PC-3 (cell line): ENCODE measurements around the gene SCNM1. TPM values are rescaled to one million over a fixed set of nuclear protein-coding genes. Genes with fewer than 3 reads are reported as not detected.
"Not testable (repeated sequence)": the region's sequence is repeated elsewhere in the genome, so short reads cannot be mapped to it uniquely, and the experiment has no call there.

Experiments used
- ATAC-seq: fragments of 200-7000 bp; cut with Tn5 transposase; 2 replicates; pipeline ENCODE4 v1.9.1; 2020; ENCODE audit warnings: mild to moderate bottlenecking, moderate library complexity
- BruUV-seq: library from RNA; stranded (reverse); fragments of 400-500 nt; replicated peaks from 2 replicates; lab custom pipeline; 2021; lab: Mats Ljungman, UMichigan
- CTCF ChIA-PET: fragments of 300-600 bp; sonication (Branson Sonifier 250); formaldehyde crosslinking; loops from one replicate; lab custom pipeline; 2022; ENCODE audit warnings: antibody characterized with exemption; lab: Charles Lee
- POLR2A ChIA-PET: fragments of 300-600 bp; sonication (Branson Sonifier 250); formaldehyde crosslinking; loops from one replicate; lab custom pipeline; 2022; ENCODE audit warnings: antibody characterized with exemption; ENCODE audit not compliant: unreplicated experiment; lab: Charles Lee
- DNase-seq: peaks from one replicate; pipeline ENCODE4 v3.0.0-alpha.2; 2015
- H2AFZ ChIP-seq: fragments of 300-600 bp; sonication (generic); 2 replicates; pipeline ENCODE4 v1.6.0; 2016; ENCODE audit warnings: antibody characterized with exemption, low read length
- H3F3A ChIP-seq: fragments of 300-600 bp; sonication (generic); one replicate; pipeline ENCODE4 v1.6.0; 2017; ENCODE audit warnings: antibody characterized with exemption, low read length, control low read depth, mild to moderate bottlenecking; ENCODE audit not compliant: unreplicated experiment
- H3K27ac ChIP-seq: fragments of 300-600 bp; sonication (generic); 2 replicates; pipeline ENCODE4 v1.5.1; 2016; ENCODE audit warnings: mild to moderate bottlenecking, low read length
- H3K27me3 ChIP-seq: fragments of 300-600 bp; sonication (generic); 2 replicates; pipeline ENCODE4 v1.6.1; 2016; ENCODE audit warnings: low read length, mixed read lengths
- H3K36me3 ChIP-seq: fragments of 300-600 bp; sonication (generic); 2 replicates; pipeline ENCODE4 v1.6.1; 2016; ENCODE audit warnings: low read depth, mixed run types, low read length, mixed read lengths
- H3K4me1 ChIP-seq: fragments of 300-600 bp; sonication (generic); 2 replicates; pipeline ENCODE4 v1.5.1; 2016; ENCODE audit warnings: low read length; ENCODE audit not compliant: insufficient read depth
- H3K4me2 ChIP-seq: fragments of 300-600 bp; sonication (generic); 2 replicates; pipeline ENCODE4 v1.6.0; 2016; ENCODE audit warnings: low read length
- H3K4me3 ChIP-seq: fragments of 300-600 bp; sonication (generic); 2 replicates; pipeline ENCODE4 v1.5.1; 2016; ENCODE audit warnings: mild to moderate bottlenecking, low read length, mixed read lengths
- H3K79me2 ChIP-seq: fragments of 300-600 bp; sonication (generic); 2 replicates; pipeline ENCODE4 v1.6.1; 2017; ENCODE audit warnings: low read length, mixed read lengths
- H3K9ac ChIP-seq: fragments of 300-600 bp; sonication (generic); 2 replicates; pipeline ENCODE4 v1.6.0; 2016; ENCODE audit warnings: mild to moderate bottlenecking, low read length
- H3K9me2 ChIP-seq: fragments of 300-600 bp; sonication (generic); replicated peaks from 2 replicates; pipeline ENCODE4 v1.6.1; 2016; ENCODE audit warnings: mixed run types, low read length, mixed read lengths
- H3K9me3 ChIP-seq: fragments of 300-600 bp; sonication (generic); 2 replicates; pipeline ENCODE4 v1.6.1; 2016; ENCODE audit warnings: low read length, mixed read lengths
- H4K20me1 ChIP-seq: fragments of 300-600 bp; sonication (generic); 2 replicates; pipeline ENCODE4 v1.6.1; 2016; ENCODE audit warnings: low read length, mixed read lengths
- EZH2 ChIP-seq: fragments of 300-600 bp; sonication (generic); IDR thresholded peaks from one replicate; pipeline ENCODE4 v1.6.1; 2017; ENCODE audit warnings: antibody characterized with exemption, mild to moderate bottlenecking, low read length; ENCODE audit not compliant: unreplicated experiment
- EZH2phosphoT487 ChIP-seq: fragments of 300-600 bp; sonication (generic); IDR thresholded peaks from 2 replicates; pipeline ENCODE4 v1.6.1; 2018; ENCODE audit warnings: mild to moderate bottlenecking, antibody characterized with exemption, low read length, borderline replicate concordance
- intact Hi-C: fragments of 100-400 bp; cut with micrococcal nuclease; formaldehyde crosslinking; loops from 2 replicates; pipeline ENCODE4 v1.9.0; 2023
- total RNA-seq: library from RNA; depleted of rRNA; stranded (reverse); fragments of >200 nt; gene quantifications from 2 replicates; pipeline ENCODE4 v1.2.3, GENCODE V29; 2014
- TF ChIP-seq, protein P1 (sequence below): fragments of 300-600 bp; sonication (generic); conservative IDR thresholded peaks from 2 replicates; pipeline ENCODE4 v1.5.1; 2017; ENCODE audit warnings: antibody characterized with exemption, low read depth, mild to moderate bottlenecking, low read length

Gene SCNM1
- total RNA-seq, 1 experiment from 2014 or later = 80.3 TPM

DNA sequence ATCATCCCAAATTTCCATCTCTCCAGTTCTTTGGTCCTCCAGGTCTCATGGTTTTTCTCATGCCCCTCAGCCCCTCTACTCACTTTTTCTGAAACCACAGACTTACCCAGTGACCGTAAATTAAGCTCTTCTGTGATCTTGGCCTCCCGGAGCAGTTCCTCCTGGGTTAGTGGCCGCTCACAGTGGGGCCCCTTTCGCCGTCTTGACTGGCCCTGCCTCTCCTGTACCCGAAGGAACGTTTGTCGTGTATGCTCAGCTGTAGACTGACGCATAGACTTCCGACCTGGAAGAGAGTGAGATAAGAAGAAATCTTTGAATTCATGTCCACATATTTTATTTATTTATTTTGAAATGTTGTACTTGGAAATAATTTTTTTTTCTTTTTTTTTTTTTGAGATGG lies 18.3 kb downstream of the SCNM1 start:
- Histone ChIP-seq H3K4me3 (no peak overlapping the region), H2AFZ (no peak overlapping the region), H3K4me1 (peaks cover 11% of the 10 kb centered on the region), H4K20me1 (no peaks in the 10 kb centered on the region), H3K9ac (no peak overlapping the region), H3K36me3 (peaks cover 34% of the 10 kb centered on the region), H3K9me3 (no peaks in the 10 kb centered on the region), H3K4me2 (no peak overlapping the region), H3K27me3 (no peaks in the 10 kb centered on the region), H3F3A (no peaks in the 10 kb centered on the region), H3K9me2 (no peaks in the 10 kb centered on the region), H3K79me2 (peaks cover 29% of the 10 kb centered on the region), H3K27ac (no peak overlapping the region)
- CTCF ChIA-PET = no interaction called here
- no TSS peak for BruUV-seq
- ATAC-seq (no peak), DNase-seq (no peak)
- TF ChIP-seq, protein P1, sequence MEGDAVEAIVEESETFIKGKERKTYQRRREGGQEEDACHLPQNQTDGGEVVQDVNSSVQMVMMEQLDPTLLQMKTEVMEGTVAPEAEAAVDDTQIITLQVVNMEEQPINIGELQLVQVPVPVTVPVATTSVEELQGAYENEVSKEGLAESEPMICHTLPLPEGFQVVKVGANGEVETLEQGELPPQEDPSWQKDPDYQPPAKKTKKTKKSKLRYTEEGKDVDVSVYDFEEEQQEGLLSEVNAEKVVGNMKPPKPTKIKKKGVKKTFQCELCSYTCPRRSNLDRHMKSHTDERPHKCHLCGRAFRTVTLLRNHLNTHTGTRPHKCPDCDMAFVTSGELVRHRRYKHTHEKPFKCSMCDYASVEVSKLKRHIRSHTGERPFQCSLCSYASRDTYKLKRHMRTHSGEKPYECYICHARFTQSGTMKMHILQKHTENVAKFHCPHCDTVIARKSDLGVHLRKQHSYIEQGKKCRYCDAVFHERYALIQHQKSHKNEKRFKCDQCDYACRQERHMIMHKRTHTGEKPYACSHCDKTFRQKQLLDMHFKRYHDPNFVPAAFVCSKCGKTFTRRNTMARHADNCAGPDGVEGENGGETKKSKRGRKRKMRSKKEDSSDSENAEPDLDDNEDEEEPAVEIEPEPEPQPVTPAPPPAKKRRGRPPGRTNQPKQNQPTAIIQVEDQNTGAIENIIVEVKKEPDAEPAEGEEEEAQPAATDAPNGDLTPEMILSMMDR = no peak
- TF ChIP-seq EZH2 = no peak
- TF ChIP-seq EZH2phosphoT487 = no peak
- intact Hi-C loops = no loop called here
- POLR2A ChIA-PET = no interaction called here

- intact Hi-C loops = no loop called here
- peaks cover 17% of the 10 kb centered on the region for H3K4me1 ChIP-seq
- peaks cover 28% of the 10 kb centered on the region for H3K36me3 ChIP-seq
- H3K79me2 ChIP-seq = peaks cover 38% of the 10 kb centered on the region
- H3K9ac ChIP-seq = no peak overlapping the region
- H3K9me3 ChIP-seq = no peaks in the 10 kb centered on the region
- no peak for TF ChIP-seq EZH2
- TF ChIP-seq EZH2phosphoT487 = no peak
- TF ChIP-seq, protein P1 = no peak
- no peaks in the 10 kb centered on the region for H4K20me1 ChIP-seq
- ChIA-PET POLR2A (no interaction called here), CTCF (no interaction called here)
- H3K4me2 ChIP-seq = no peak overlapping the region
- no peak for DNase-seq
- no TSS peak for BruUV-seq
- H3K9me2 ChIP-seq = no peaks in the 10 kb centered on the region
- no peak overlapping the region for H3K4me3 ChIP-seq
- no peaks in the 10 kb centered on the region for H3F3A ChIP-seq
- H3K27me3 ChIP-seq = no peaks in the 10 kb centered on the region
- no peak overlapping the region for H2AFZ ChIP-seq
- no peak overlapping the region for H3K27ac ChIP-seq
- ATAC-seq = no peak
These were observed 21.3 kb downstream of the SCNM1 start for GRCh38 chr1:151187205-151187604.

DNA sequence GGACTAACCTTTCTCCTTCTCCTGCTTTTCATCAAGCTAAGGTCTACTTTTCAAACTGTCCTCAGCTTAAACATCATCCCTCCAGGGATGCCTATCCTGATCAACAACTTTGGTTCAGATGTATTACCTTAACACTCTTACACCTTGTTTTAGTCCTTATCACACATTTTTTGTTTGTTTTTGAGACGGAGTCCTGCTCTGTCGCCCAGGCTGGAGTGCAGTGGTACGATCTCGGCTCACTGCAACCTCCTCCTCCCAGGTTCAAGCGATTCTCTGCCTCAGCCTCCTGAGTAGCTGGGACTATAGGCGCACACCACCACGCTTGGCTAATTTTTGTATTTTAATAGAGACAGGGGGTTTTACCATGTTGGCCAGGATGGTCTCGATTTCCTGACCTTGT lies 22.7 kb downstream of the SCNM1 start:
- peak overlapping the region; percentile 88 for H3K9ac ChIP-seq

More for the DNA sequence above, 22.7 kb downstream of the SCNM1 start:
- peak overlapping the region; percentile 89 for H3K4me3 ChIP-seq
- CTCF ChIA-PET, H3K27me3 ChIP-seq, intact Hi-C loops, H3K9me3 ChIP-seq, POLR2A ChIA-PET, DNase-seq, ATAC-seq, H3K27ac ChIP-seq, H2AFZ ChIP-seq, H3F3A ChIP-seq, H4K20me1 ChIP-seq, BruUV-seq, H3K9me2 ChIP-seq: not testable (repeated sequence)
- H3K79me2 ChIP-seq = peaks cover 38% of the 10 kb centered on the region
- H3K4me2 ChIP-seq = peak overlapping the region; percentile 97
- H3K4me1 ChIP-seq = peaks cover 17% of the 10 kb centered on the region
- H3K36me3 ChIP-seq = peaks cover 18% of the 10 kb centered on the region
